GM18861 (cell line): ENCODE measurements around the gene PDE6D.

Experiments
- ATAC-seq: cut with Tn5 transposase; IDR thresholded peaks from one replicate; pipeline ENCODE4 v1.9.1; 2021; ENCODE audit not compliant: unreplicated experiment

Gene PDE6D

DNA sequence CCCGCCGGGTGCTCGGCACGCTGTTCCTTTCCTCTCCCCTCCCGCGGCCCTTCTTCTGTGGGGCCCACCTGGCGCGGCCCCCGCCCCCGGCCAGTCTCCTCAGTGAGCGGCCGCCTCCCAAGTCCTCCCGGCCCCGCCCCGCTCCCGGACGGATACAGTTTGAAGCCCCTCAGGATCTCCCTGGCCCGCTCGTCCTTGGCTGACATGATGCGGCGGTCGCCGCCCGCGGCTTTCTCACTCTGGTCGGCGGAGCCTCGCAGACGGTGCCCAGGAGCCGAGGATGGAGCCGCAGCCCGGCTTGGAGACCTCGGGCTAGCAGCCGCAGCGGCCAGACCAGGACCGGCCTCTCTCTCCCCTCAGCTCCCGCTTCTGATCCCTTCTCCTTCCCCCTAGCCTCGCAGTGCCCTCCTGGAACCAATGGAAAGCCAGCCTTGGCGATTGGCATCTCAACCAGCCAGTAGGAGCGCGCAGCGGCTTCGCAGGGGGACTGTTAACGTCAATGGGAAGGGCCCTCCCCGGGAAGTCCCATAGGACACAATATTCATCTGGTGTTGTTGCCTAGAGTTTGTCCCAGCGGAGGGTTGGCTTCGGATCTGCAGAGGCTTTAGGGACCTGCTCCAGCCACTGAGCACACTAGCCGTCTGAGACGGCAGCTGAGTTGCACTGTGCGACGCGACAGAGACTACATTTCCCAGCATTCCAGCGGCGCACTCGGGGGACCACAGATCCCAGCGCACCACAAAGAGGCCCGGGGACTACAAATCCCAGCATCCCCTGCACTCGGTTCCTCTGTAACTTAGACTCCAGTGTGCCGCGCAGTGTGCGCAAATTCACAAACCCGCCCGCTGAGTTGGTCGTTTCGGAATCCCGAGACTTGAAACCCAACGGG lies at the start of gene PDE6D:
PDE6D (minus strand) TSS at position 374 of the 889 bp plus-strand sequence; CDS start at position 206, 168 bp downstream.
- peak; percentile 85 for ATAC-seq

DNA sequence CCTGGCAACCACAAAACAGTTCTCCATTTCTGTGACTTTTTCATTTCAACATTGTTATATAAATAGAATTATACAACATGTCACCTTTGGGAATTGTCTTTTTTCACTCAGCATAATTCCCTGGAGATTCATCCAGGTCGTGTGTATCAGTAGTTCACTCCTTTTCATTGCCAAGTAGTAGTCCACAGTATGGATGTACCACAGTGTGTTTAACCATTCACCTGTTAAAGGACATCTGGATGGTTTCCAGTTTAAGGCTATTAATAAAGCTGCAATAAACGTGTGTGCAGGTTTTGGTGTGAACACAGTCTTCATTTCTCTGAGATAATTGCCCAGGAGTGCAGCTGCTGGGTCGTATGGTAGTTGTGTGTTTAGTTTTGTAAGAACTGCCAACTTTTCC lies 40.8 kb upstream of the PDE6D start:
- no peak for ATAC-seq

DNA sequence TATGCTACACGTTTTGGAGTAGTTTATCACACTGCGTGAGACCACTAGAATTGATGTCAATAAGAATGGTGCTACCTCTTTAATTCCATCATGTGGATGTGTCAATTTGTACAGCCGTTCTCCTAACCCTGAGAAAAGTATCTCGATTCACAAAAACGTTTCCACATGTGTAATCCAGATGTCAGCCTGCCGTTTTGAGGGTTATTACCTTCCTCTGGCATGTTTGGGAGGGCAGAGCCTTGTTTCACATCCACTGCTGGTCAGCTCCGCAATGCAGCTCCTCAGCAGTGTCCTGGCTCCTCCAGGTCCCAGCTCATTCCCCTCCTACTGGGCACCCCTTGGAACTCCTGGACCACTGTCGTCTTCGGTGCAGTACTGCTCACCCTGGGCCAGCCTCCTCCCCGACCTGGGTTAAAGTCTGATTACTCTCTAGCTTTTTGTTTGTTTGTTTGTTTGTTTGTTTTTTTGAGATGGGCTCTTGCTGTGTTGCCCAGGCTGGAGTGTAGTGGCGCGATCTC lies 39.8 kb upstream of the PDE6D start:
- ATAC-seq, result no peak

DNA sequence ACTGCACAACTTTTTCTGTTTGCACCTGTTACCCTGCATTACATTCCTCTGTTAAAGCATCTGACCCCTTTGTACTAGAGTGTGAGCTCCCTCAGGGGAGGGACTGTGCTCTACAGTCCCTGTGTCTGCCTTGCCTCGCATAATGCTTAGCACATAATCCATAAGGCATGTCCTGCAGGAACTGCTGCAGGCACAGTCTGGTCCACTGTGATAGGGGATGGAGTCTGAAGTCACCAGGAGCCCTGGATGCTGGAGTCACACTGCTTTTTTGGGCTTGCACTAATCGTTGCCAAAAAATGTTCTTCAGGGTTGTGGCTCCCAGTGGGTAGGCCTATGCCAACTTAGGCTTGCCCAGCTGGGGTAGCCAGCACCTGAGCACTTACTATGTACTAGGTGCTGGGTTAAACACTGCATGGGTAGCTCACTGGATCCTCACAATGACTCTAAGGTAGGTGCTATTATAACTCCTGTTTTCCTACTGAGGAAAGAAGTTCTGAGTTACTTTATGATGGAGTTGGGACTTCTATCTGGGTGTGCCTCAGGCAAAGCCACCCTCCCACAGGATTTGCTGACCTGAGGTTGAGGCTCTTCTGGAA lies 38.5 kb upstream of the PDE6D start:
- ATAC-seq, result no peak

DNA sequence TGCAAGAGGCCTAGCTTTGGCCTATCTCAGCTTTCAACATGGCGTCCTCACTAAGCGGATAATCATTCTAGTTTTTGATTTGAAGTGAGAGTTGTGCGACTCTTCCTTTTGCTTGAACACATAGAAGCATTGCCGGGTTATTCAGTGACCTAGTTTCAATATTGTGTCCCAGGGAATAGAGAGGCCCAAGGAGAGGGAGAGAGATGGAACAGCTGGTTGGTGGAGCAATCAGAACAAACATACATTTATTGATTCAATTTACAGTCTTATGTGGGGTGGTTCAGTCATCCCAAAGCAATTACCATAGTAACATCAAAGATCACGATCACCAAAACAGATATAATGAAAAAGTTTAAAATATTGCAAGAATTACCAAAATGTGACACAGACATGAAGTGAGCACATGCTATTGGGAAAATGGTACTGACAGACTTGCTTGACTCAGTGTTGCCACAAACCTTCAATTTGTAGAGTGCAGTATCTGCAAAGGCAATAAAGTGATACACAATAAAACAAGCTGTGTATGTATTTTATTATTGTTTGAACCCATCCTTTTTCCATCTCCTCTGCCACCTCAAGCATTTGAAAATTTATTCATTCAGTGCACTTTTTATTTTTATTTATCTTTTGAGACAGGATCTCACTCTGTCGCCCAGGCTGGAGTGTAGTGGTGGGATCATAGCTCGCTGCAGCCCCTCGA lies 35.4 kb upstream of the PDE6D start:
- no peak for ATAC-seq

DNA sequence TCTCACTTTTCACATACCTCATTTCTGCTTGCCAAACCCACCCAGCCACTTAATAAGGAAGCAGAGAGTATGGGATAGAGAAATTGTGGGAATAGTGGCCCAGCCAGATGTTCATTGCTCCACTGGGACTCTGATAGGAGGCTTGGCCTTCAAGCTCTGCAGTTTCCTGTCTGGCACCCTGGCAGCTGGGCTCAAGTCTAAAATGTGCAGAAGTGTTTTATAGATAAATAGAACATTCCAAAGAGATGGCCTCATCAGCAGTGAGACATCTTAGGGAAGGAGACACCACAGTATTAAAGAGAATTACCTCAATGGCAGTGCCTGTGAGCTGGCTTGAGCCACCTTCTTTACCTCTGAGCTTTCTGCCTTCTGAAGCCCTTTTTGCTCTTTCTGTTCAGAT lies 29.8 kb upstream of the PDE6D start:
- ATAC-seq, result no peak

DNA sequence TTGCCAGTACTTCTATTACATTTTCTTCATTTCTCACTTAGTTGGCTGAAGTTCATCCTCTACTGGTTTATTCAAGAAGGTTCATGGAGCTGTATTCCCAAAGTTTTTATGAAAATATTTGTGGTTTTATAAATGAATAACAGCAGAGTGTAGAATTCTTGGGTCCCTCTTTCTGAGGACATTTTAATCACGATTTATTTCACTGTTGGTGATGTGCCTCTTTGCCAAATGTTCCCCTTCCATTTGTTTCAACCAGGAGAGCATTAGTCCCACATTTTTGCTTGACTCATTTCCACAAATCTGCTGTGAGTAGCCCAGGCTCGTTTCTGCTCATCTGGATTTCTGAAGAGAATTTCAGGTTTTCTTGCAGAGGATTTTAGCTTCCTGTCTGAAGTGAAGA lies 25.9 kb upstream of the PDE6D start:
- no peak for ATAC-seq

DNA sequence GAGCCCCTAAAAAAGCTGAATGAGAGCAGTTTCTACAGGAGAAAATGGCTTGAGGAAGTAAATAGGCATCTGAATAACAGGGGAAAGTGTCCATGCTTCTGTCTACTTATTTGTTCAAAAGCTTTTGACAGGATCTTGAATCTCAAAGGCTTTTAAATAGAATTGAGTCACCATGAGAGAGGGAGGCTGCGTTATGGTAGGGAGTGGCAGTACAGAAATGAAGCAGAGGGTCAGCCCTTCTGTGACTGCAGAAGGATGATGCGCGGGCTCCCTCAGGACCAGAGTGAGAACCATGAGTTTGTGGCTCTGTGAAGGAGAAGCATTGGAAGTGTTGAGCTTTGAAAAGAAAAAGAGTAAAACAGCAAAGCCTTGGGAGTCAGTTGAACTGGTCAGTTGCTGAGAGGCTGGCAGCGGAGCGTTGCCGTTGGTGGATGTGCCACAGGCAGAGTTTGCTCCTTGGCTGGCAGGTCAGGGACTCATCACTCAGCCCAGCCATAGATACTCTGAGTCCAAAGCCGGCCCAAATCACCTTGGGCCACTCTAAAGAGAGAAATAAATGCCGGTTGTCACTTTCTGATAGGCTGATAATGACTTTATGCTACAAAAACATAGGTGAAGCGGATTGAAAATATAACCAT lies 22.5 kb upstream of the PDE6D start:
- no peak for ATAC-seq

DNA sequence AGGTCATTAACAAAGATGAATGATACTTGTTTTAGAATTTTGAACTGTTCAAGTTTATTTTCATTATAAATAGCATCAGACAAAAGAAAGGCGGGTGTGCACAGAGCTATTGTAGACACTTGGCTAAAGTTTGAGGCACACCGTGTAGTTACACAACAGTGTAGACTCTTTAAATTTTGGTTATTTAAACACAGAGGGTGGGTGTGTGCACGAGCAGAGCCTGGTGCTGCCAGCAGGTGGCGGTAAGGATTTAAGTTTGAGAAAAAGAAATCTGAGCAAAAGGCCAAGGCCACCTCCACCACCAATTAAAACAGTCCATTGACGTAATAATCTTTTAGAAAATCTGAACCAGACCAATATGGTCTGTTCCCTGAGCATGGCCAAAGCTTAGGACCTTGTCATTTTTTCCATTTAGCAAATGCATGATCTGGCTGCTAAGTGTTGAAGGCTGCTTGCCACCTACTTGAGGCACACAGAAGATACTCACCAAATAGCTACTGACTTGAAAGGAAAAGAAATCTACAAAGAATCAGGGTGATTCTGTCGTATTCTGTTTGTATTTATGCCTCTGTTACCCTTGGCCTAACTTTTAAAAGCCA lies 19.5 kb upstream of the PDE6D start:
- ATAC-seq, result no peak

DNA sequence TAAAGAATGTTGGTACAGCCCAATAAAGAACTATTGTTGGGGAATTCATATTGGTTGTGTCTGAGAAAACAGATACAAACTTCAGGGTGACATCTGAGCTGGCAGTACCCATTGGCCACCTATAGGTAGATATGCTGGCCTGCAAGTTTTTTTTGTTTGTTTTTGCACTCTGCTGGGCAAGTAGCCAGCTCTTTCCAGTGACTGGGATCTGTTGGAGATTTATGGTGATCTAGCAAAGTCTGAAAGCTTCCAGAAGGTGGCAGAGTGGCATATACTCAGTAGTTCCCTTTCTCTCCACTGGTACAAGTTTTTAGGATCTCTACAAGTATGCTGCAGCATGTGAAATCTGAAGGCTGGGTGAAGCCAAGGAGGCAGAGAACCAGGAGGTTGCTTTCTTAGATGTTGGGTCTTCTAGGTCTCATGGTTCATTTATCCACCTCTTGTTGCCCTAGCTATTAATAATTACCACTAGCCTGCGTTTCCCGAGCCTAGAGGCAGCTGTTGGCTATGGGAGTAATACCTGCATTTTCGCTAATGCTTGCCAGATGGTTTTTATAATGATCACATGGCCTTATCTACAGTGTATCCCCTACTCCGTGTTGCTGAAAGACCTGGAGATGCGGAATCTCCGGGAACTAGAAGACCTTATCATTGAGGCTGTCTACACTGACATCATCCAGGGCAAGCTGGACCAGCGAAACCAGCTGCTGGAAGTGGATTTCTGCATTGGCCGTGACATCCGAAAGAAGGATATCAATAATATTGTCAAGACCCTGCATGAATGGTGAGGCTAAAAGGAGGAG lies 14.6 kb upstream of the PDE6D start:
- ATAC-seq, result no peak

DNA sequence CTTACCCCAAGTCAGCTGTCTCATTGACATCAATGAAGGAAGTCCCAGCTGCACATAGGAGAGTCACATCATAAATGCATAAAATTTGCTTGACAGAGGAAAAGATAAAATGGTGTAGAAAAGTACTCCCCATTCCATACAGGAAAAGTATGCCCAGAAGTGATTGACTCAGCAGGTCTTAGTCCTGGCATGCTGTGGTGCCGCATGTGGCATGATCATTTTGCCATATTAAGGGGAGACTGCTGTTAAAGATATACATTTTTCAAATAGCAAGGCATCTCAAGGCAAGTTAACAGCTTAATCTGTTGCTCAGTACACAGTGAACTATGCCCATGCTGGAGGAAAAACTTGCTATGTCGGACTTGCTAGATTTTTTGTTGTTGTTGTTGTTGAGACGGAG lies 13.3 kb upstream of the PDE6D start:
- no peak for ATAC-seq

DNA sequence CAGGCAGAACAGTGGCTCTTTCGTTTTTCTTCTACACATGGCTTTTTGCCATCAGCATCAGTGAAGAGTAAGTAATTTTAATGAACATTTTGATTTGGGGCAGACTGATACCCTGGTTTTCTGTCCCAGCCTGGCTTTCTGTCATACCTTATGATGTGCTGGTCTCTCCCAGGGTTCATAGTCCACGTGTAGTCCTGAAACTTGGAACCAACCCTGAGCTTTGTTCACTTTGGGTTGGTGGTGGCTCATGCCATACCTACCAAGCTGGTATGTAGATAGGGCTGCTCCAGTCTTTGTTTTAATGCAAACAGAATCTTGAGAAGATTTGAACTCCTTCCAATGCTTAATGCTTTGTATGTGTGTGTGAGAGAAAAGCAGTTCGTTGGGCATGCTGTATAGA lies 10.0 kb upstream of the PDE6D start:
- ATAC-seq, result no peak

DNA sequence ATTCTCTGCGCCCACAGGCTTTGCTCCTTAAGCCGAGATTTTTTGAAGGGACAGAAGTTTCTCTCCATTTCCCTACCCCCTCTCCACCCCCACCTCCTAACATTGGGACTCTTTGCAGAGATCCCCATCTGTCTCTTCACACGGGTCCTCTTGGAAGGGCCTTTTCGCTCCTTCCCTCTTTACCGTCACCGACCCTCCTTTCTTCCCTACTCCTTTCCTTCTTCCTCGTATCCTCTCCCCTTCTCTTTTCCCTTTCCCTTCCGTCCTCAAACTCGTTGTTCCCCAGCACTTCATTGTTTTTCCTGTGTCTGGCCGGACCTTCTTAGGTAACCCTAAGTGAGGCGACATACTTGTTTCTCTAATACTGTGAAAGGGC lies 5.8 kb upstream of the PDE6D start:
- no peak for ATAC-seq

DNA sequence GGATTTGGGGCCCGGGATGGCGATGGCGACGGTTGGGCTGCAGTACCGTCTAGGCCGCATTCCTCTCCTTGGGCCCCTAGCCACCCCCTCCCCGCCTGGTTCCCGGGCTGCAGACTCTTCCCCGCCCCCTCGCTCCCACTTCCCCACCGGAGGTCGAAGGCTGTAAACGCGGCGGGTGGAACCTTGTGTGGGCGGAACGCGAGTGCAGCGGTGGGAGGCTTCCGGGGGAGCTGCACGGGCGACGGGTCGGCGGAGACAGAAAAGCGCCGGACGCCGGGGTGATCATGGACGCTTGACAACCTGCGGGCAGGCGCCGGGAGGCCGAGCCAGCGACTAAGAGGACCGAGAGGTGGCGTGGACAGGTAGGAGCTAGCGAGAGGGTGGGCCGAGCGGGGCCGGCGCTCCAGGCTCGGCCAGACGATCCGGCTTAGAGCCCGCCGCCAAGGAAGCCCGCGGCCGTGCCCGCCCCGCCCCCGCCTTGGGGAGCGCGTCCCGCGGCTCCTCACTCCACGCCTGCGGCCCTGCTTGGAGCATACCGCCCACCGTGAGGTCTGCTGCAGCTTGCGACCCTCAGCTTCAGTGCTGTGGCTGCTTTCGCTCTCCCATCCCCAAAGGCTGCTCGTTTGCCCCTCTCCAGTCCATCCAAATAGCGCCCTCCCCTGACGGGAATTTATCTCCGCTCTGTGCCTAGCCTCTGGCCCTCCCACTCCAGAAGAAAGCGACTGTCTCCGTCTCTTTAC lies 5.3 kb upstream of the PDE6D start, which contains the start of gene COPS7B:
COPS7B (plus strand) TSS at position 269 of the 740 bp plus-strand sequence. CDS start 2,126 bp downstream, outside the sequence.
- peak; percentile 42 for ATAC-seq

DNA sequence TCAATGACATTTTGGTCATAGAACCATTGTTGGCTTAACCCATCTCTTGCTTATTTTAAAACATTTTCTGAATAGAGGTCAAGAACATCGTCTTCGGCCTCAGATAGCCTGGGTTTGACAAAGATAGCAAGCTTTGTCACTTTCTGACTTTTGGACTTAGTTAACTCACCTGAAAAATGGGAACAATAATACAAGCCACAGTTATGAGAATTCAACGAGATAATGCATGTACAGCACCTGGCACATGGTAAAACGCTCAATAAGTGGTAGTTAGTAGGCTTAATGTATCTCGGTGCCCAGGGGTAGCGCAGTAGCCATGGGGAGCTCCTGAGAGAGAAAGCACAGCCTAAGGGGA lies 4.7 kb upstream of the PDE6D start:
- peak; percentile 3 for ATAC-seq

DNA sequence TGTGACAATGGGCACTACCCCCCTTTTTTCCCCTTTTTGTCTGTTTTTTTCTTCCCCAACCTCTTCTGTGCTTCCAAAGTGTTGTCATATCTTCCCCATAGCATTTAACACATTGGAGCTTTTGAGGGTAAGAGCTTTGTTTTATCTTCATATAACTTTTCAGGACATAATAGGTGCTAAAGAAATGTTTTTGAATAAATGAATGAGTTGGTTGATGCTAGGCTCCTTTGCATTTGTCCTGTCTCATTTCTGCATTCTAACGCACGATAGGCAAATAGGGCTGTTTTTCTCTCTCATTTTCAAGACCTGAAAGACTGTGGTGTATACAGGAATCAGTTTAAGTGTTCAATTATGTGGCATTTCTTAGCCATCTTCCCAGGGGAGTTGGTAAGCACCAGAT lies 4.3 kb upstream of the PDE6D start:
- ATAC-seq, result no peak

DNA sequence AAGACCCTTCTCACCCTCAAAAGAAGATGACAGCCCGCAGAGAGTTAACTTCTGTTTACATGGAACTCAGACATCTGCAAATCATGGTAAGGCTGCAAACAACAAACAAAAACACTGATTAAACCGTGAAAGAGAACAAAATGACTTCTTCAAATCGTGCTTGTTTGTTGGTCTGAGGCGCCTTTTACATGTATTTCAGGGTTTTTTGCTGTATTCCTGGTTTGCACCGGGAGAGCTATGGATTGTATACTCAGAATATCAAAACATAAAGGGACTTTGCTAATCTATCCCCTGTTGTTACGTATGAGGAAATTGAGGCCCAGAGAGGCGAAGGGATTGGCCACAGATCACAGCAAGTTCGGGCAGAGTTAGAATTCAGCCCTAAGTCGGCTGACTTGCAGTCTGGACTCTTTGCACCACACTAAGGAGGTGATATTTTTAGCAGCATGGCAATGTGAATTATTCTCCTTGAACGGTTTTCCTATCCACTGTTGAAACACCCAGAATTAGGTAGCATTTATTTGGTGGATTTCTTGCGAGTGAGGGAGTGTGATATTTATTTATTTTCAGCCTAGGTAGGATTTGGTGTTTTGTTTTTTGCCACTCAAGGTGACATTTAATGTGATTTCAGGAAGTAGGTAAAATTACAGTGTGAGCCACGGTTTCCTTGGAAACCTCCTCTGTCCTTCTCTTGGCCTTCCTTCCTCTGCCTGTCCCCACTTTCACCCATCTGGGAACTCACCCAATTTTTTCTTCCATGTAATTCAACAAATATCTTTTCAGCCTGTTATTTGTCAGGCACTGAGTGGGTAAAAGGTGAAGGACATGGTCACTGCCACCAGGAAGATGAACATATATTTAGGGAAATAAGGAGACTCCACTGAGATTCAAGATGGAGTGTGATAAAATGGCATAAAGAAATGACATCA lies 980 bp upstream of the PDE6D start:
- no peak for ATAC-seq
